ENCODE measurements around the gene OAT.
A peak's percentile ranks its signal among the peaks of the same experiment; 100 is the strongest.
"Not testable (repeated sequence)": the region's sequence is repeated elsewhere in the genome, so short reads cannot be mapped to it uniquely, and the experiment has no call there.

OAT gene

DNA sequence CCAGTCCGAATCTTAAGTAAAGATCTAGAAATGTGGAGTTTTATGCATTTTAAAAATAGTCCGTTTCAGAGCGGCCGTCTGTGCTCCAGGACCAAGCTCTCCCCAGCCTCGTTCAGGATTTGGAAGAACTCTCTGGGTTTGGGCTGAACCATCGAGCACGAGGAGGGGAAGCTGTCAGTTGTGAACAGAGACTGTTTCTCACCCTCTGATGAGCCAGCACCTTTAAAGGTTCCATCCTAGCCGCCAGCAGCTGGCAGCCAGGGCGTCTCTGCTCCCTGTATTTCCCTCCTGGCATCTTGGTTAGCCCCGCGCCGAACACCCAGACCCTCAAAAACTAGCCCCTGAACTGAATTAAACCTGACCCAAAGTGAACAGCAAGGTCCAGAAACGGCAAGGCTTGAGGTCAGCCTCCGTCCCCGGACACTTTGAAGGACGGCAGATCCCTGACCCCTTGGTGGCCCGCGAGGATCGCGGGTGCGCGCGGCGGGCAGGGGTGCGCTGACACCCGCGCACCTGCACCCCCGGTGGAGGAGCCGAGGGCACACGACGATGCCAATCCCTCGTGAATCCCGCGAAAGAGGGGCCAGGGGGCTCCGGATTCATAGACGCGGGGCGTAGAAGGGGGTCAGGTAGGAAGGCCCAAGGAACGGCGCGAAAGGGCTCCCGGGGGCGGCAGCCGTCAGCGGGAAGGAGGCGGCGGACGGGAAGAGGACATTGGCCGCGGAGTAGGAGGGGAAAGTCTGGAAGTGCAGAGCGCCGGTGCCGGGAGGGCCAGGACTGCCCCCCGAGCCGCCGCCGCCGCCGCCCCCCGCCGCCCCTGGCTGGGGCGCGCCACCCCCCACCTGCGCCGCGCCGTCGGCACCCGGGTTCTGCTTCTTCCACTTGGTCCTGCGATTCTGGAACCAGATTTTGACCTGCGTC is 28.4 kb upstream of the OAT start:
- no peak for DNase-seq

DNA sequence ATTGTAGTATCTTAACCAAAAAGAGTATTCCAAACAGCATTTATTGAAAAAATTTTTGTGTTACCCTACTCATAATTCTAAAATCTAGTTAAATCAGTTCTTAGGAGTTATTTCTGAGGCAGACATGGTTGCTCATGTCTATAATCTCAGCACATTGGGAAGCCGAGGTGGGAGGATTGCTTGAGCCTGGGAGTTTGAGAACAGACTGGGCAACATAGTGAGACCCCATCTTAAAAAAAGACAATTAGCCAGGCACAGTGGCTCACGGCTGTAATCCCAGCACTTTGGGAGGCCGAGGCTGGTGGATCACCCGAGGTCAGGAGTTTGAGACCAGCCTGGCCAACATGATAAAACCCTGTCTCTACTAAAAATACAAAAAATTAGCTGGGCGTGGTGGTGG is 23.0 kb upstream of the OAT start:
- DNase-seq, result not testable (repeated sequence)

DNA sequence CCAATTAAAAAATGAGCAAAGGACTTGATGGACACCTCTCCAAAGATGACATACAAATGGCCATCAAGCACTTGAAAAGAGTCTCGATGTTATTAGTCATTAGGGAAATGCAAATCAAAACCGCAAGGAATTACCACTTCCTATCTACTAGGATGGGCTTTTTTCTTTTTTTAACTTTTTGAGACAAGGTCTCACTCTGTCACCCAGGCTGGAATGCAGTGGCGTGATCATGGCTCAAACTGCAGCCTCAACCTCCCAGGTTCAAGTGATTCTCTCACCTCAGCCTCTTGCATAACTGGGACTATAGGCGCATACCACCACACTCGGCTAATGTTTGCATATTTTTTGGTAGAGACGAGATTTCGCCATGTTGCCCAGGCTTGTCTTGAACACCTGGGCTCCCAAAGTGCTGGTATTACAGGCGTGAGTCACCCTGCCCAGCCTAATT is 17.5 kb upstream of the OAT start:
- DNase-seq, result no peak

DNA sequence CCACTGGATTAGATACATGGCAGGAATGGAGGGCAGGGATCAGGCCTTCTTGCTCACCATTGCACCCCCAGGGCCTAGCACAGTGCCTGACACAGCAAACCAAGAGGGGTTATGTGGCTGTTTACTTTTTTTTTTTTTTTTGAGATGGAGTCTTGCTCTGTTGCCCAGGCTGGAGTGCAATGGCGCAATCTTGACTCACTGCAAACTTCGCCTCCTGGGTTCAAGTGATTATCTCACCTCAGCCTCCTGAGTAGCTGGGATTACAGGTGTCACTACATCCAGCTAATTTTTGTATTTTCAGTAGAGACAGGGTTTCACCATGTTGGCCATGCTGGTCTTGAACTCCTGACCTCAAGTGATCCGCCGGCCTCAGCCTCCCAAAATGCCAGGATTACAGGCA is 17.0 kb upstream of the OAT start:
- DNase-seq, result not testable (repeated sequence)

DNA sequence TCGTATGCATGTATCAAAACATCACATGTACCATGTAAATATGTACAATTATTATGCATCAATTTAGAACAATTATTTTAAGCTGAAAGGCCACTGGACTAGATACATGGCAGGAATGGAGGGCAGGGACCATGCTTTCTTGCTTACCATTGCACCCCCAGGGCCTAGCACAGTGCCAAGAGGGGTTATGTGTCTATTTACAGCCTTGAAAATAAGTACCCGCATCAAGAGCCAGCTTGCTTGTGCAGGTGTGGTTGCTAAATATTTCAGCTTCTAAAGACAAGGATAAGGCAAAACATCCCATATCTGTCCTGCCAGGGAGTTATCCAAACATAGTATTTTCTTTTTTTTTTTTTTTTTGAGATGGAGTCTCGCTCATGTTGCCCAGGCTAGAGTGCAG is 14.7 kb upstream of the OAT start:
- no peak for DNase-seq

DNA sequence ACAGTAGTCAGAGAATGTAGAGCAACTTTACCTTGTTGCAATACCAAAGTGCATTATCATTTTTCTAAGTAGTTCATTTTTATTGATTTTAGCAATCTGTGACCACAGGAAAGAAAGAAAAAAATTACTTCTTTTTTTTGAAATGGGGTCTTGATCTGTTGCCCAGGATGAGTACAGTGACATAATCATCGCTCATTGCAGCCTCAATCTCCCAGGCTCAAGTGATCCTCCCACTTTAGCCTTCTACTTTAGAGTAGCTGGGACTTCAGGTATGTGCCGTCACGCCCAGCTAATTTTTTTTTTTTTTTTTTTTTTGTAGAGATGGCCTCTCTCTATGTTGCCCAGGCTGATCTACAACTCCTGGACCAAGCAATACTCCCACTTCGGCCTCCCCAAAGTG is 11.4 kb upstream of the OAT start:
- DNase-seq, result no peak

DNA sequence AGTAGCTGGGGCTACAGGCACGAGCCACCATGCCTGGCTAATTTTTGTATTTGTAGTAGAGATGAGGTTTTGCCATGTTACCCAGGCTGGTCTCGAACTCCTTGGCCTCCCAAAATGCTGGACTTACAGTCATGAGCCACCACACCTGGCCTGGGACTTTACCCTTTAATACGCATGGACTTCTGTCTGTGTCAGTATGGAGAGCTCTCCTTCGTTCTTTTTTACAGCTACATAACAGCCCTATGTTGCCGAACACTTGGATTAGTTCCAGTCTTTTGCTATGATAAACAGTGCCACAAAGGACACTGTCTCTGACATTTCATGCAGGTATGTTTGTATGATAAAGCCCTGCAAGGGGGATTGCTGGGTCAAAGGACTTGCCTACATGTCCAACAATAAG is 10.9 kb upstream of the OAT start:
- DNase-seq, result no peak

DNA sequence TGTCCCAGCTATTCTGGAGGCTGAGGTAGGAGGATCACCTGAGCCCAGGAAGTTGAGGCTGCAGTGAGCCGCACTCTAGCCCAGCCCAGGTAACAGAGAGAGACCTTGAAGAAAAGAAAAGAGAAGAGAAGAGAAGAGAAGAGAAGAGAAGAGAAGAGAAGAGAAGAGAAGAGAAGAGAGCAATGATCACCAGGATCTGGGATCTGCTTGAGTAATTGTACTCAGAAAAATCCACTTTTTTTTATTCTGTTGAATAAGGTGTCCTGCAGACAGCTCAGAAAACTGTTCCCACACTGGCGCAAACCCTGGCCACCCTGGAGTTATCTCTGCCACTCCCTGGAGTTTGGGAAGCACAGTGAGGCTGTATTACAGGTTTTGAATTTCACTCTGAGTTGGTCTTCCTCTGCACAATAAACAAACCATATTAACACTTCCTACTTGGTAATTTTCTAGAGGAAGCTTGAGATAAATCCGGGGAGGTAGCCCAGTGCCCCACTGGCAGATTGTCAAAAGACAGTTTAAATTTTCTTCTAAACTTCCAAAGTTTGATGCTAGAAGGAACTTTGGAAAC is 9.6 kb upstream of the OAT start:
- no peak for DNase-seq

DNA sequence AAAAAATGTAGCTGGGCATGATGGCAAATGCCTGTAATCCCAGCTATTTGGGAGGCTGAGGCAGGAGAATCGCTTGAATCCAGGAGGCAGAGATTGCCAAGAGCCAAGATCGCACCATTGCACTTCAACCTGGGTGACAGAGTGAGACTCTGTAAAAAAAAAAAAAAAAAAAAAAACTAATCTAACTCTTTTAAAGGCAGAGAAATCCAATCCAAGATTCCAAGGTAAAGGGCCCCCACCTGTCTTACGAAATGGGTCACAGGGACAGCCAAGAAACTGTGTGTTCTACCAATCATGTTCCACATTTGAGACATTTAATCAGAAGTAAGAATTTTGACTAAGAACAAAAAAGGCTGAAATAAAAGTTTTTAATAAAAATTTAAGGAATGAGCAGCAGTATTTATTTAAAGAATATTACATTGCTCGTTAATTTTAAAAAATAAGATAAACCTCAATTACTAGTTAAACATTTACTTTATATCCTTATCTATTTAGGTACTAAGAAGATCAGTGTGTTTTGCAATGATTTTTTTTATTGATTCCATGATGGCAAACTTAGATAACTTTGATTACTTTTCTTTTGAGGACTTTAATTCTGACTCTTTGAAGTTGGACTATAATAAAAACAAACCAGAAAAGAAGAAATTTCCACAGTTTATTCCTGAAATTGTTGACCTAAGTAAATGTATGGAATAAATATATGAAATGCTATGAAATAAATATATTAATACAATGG is 6.7 kb upstream of the OAT start:
- no peak for DNase-seq

DNA sequence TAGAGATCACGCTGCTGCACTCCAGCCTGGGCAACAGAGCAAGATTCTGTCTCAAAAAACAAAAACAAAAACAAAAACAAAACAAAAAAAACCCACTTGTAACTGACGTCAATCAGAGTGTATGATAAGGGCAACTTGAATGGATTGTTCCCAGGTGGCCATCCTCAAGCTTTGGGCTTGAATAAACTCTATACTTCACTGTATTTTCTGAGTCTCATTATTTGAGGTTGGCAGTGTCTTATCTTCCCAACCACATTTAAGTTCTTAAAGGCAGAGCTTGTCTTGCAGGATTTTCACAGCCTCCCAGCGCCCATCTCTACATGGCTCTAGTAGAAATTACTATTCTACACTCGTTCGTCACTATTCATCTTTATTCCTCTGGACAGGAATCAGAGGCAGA is 5.1 kb upstream of the OAT start:
- no peak for DNase-seq

DNA sequence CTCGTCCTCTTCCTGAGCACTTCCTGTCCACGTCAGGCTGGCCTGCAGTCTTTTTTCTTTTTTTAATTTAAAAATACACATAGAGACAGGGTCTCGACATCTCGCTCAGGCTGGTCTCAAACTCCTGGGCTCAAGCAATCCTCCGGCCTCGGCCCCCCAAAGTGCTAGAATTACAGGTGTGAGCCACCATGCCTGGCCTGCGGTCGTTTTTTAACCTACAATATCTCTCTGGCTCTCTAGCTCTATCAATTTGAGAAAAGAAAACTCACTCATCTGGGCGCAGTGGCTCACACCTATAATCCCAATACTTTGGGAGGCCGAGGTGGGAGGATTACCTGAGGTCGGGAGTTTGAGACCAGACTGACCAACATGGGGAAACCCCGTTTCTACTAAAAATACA is 4.0 kb upstream of the OAT start:
- no peak for DNase-seq

DNA sequence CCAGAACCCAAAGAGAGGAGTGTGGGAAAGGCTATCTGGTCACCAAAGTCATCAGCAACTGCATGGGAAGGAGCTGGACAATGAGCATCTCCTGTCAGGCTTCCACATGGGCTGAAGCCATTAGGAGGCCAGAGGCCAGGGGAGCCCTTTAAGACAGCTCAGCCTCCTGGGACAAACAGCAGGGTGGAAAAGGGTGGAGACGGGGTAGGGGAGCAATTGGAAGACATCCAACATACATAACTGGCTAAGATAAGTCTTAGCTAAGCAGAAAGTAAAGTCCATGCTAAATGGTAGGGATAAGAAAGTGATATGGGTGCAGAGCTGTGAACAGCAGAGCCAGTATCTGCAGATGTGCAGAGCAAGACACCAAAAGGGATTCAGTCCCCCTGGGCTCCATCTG is 1.5 kb upstream of the OAT start:
- no peak for DNase-seq

DNA sequence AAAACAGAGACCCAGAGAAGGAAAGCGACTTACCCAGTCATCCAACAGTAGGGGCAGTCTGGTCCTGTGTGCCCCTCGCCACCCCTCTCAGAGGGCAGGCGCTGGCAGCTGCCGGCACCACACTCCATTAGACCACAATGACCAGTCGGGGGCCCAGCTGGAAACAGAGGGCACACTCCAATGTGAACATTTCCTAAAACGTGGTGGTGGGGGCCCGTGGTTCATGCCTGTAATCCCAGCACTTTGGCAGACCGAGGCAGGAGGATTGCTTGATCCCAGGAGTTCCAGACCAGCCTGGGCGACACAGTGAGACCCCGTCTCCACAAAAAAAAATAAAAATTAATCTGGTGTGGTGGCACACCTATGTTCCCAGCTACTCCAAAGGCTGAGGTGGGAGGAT is 912 bp upstream of the OAT start:
- DNase-seq, result no peak

DNA sequence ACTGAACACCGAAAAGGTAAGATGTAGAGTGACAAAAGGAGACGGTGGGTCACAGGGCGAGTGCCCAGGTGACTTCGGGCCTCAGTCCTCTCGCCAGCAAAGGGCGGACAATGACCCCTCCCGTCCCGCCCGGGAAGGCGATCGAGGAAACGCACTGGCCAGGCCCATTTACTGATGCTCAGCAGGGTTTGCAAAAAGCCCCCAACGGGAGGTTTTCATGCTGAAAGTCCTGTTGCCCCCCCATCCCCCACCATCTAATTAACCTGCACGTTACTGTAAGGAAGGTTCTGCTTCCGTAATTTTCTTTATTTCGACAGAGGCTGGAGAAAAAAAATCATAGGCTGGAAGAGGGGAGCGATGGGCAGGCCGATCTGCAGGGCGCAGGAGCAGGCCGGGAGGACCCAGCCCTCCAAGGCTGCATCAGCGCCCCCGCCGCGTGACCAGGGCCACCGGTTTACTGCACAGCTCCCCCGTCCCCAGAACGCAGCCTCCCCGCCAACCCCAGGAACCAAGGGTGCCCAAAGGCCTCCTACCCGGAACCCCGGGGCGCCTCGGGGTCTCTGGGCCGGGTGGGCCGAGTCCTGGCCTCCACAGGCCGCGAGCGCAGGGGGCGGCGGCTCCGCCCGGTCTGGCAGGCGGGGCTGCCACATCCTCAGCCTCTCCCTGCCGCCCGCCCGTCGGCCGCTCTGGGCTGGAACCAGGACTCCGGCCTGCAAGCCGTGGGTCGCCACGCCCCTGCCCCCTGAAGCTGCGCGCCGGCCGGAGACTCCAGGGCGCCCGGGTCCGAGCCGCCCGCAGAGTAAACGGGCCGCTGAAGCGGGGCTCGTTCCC is 613 bp downstream of the OAT start:
- peak; percentile 27 for DNase-seq

DNA sequence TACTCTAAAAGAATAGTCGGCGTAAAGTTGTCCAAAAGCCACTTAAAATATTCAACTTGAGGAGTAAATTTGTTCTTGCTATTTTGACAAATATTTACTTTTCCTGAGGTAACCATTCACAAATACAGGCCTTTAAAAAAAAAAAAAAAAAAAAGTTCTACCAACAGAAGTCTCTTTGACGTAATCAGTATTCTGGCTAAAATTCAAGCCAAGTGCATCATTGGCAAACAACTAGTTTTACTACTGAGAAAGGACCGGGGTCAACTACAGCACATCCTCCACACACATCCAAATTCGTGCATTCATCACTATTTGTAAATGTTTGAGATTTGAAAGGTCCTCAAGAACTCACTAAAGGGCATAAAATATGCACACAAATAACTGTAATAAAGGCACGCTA is 2.0 kb downstream of the OAT start:
- no peak for DNase-seq

DNA sequence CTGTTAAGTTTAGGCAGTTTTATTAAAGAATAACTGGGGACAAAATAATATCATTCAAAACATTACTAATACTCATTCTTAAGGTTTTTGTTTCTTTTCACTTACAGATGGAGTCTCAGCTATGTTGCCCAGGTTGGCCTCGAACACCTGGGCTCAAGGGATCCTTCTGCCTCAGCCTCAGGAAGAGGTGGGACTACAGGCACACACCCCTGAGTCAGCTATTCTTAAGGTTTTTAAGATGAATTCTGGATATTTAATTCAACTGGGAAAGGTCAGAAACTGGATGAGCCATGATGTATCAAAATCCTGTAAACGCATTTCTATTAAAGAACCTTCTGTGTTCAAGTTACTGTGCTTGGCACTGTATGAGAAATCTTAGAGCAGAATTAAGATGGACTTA is 3.5 kb downstream of the OAT start:
- DNase-seq, result no peak

DNA sequence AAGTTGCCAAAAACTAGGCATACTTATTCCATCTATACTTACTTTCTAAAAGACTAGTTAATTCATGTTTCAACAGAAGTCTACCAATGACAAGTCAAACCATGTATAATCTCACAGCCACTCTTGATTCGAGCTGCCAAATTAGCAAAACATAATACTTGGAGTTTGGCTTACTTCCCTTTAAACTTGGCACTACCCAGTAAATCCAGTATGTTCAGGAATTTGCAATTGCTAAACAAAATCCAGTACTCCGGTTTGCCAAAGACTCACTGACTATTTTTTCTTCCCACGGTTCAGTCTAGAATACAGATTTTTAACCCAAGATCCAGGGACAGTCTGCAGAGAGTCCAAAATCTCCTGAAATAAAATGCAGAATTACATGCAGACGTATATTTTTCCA is 4.6 kb downstream of the OAT start:
- DNase-seq, result no peak

DNA sequence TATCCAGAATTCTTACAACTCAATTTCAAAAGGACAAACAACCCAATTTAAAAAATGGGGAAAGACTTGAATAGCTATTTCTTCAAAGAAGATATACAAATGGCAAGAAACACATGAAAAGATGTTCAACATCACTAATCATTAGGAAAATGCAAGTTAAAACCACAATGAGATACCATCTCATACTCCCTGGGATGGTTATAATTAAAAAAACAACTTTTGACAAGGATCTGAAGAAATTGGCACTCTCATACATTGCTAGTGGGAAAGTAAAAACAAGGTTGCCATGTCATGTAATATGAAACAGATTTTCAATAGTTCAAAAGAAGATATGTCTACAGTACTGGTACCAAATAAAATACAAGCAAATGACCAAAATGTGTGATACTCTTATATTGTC is 9.0 kb downstream of the OAT start:
- DNase-seq, result no peak

DNA sequence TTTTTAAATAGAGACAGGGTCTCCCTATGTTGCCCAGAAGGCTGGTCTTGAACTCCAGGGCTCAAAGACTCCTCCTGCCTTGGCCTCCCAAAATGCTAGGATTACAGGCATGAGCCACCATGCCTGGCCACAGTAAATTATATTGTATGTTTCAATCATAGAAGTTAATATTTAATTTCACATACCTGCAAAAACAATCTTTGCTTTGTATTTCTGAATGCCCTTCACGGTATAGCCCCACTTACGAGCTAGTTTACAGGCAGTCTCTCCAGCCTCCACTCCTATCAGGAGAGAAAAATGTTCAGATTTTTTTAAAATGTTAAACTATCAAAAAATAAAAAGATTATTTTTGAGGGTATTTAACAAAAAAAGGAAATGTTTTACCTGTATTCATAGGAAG is 10.4 kb downstream of the OAT start:
- no peak for DNase-seq

DNA sequence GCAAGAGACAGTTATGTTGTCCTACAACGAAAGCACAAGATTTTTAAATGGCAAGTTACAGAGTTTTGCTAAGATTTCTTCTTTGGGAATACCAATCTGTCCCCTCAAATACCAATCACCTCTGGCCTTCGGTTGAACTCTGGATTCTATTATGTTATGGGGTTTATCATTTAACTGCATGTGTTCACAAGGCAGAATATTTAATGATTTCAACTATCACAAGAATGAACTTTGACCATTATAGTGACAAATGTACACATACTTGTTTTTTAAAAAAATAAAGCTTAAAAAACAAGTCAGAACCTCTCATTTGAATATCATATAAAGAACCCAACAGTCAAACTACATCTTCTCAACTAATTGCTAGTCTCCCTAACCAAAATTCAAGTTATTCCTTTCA is 11.3 kb downstream of the OAT start:
- DNase-seq, result no peak

DNA sequence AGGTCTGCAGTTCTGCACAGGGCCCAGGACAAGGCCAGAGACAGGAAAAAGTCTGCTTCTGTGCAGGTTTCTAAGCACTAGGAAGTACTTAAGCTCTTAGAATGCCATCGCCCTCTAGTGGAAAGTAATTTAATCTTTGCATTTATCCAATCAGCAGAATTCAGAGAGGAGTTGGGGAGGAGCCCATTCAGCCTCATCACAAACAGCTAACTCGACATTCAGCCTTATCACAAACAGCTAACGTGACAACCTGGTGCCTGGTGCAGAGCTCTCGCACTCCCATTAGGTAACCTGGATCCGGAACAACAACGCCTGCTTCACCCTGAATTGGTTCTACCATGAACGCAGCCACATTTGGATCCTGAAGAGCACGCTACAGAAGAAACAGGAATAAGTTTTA is 15.2 kb downstream of the OAT start:
- DNase-seq, result peak; percentile 74

DNA sequence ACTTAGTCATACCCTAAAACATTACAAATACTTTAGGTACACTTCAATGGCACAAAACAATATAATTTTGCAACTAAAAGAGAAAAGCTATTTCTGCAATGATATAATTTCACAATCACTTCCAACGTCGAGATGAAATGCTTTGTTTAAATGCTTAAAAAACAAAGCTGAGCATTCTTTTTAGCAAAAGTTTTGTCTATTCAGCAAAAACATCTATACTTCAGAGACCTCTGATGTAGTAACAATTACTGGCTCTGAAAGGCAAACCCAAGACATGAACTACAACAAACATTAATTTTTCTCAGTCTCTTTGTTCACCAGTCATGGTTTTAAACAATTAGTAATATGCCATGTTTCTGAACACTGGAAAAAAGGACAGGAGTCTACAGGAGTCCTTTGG is 16.4 kb downstream of the OAT start:
- no peak for DNase-seq

DNA sequence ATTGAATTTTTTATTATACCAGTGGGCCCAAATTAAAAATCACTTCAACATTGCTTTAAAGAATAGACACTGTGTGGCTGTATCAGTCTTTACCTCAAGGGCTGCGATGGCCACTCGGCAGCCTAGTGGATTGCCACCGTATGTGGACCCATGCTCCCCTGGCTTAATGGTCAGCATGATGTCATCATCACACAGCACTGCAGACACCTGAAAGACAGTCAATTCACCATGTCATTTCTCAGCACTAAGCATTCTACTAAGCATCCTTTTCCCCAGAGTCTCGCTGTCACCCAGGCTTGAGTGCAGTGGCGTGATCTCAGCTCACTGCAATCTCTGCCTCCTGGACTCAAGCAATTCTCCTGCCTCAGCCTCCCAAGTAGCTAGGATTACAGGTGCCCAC is 17.1 kb downstream of the OAT start:
- DNase-seq, result no peak

All from kidney glomerular epithelial cell (primary cell).